Measurements from ENCODE around the gene SLC38A8. TPM values are rescaled to one million over a fixed set of nuclear protein-coding genes. Genes with fewer than 3 reads are reported as not detected.

The SLC38A8 gene
- total RNA-seq, 4 donors from 2014 or later: not detected

DNA sequence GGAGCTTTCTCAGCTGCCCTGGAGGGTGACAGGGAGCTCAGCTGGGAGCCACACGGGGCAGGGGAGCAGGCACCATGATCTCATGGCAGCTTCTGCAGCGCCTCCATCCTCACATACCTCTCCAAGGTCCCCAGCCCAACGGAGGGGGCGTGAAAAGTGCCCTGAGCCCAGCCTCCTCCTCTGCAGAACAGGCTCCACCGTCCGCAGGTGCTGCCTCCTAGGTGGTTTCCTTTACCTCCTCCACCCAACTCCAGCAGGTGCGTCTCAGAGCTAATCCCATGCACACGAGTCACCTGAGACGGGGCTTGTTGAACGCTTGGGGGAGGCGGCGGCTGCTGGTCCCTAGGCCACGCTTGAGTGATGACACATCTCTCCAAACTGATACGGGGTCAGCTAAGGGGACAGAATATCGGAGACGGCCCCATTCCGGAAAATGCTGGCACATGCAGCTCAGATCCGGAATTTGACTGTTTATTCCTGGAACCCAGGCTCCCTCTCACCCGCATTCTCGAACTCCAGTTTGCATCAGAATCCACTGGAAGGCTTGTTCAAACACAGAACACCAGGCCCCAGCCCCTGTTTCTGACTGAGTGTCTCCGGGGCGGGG, 387 bp upstream of the SLC38A8 start:
- ATAC-seq: no peak
- Histone ChIP-seq H3K4me3 (no peak overlapping the region), H3K27ac (no peak overlapping the region), H3K9me3 (no peaks in the 10 kb centered on the region), H3K27me3 (peaks cover 29% of the 10 kb centered on the region), H3K36me3 (peaks cover 0 to 10% of the 10 kb centered on the region in 2 donors), H3K4me1 (no peaks in the 10 kb centered on the region)
- TF ChIP-seq EP300 (IDR thresholded peaks at IDR 0.05) (no peak), POLR2AphosphoS5 (IDR thresholded peaks at IDR 0.05) (no peak), POLR2A (IDR thresholded peaks at IDR 0.05) (no peak)
- TF ChIP-seq, protein P1, sequence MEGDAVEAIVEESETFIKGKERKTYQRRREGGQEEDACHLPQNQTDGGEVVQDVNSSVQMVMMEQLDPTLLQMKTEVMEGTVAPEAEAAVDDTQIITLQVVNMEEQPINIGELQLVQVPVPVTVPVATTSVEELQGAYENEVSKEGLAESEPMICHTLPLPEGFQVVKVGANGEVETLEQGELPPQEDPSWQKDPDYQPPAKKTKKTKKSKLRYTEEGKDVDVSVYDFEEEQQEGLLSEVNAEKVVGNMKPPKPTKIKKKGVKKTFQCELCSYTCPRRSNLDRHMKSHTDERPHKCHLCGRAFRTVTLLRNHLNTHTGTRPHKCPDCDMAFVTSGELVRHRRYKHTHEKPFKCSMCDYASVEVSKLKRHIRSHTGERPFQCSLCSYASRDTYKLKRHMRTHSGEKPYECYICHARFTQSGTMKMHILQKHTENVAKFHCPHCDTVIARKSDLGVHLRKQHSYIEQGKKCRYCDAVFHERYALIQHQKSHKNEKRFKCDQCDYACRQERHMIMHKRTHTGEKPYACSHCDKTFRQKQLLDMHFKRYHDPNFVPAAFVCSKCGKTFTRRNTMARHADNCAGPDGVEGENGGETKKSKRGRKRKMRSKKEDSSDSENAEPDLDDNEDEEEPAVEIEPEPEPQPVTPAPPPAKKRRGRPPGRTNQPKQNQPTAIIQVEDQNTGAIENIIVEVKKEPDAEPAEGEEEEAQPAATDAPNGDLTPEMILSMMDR (IDR thresholded peaks at IDR 0.05): no peak
- 73% methylated on average over 7 of the region's 22 CpGs; no CpG with 5 or more reads in 1 of the 2 donors for WGBS, 2 donors (ENCODE audit: low coverage in 1 of 2)

DNA sequence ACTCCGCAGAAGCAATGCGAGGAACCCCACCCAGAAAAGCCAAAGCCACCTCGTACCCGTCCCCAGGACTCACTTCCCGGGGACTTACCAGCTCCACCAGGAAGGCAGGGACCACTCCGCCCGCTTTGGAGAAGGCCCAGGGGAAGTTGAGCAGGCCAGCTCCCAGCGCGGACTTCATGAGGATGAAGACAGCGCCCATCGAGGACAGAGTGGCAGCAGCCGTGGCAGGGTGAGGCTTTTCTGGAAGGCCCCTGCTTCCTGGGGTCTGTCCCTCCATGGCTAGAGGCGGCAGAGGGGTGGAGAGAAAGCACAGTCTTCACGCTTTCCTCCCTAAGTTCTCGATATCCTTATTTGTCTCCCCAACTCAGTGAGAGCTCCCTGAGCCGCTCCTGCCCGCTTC, 714 bp downstream of the SLC38A8 start:
- no peak overlapping the region for H3K27ac ChIP-seq
- no peak overlapping the region for H3K4me3 ChIP-seq
- H3K27me3 ChIP-seq: peaks cover 35% of the 10 kb centered on the region
- no peaks in the 10 kb centered on the region for H3K9me3 ChIP-seq
- H3K4me1 ChIP-seq: no peaks in the 10 kb centered on the region
- WGBS, 2 donors (ENCODE audit: low coverage in 1 of 2): 77 to 97% methylated on average over 5 to 10 of the region's 17 CpGs
- ATAC-seq: no peak
- H3K36me3 ChIP-seq: peaks cover 0 to 1% of the 10 kb centered on the region in 2 donors
- TF ChIP-seq EP300 (IDR thresholded peaks at IDR 0.05) (no peak), POLR2A (IDR thresholded peaks at IDR 0.05) (no peak), POLR2AphosphoS5 (IDR thresholded peaks at IDR 0.05) (no peak)
- TF ChIP-seq, protein P1 (IDR thresholded peaks at IDR 0.05): no peak

DNA sequence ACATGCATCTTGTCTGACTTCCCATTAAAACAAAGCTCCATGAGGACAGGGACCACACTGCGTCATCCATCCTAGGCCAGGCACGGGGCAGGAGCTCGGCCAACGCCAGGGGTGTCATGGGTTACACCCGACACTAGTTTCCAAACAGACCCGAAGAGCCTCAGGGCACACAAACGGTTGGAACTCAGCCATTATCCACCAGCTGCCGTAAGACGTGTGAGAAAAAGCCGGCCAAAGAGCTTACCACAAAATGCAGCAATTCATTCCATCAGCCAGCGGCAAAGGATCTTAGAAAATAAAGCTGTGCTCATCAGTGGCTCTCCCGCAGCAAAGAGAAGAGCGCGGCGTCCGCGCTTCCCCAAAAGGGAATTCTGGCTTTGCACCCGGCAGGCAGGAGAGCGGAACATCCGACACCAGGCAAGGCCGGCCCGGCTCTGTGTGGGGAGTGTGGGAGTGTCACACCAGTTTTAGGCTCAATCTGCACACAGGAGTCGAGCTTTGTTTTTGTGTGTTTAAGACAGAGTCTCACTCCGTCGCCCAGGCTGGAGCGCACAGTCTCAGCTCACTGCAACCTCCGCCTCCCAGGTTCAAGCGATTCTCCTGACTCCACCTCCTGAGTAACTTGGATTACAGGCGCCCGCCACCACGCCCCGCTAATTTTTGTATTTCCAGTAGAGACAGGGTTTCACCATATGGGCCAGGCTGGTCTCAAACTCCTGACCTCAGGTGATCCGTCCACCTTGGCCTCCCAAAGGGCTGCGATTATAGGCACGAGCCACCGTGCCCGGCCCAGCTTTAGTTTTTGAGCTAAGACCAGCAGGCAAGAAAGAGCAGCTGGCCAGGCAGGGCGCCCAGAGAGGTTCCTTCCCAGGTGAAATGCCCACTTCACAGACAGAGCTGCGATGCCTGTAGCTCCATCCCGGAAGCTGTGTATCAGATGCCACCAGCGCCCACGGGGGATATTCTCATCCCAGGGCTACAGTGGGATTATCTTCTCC, 1.5 kb downstream of the SLC38A8 start:
- no peak for ATAC-seq
- Histone ChIP-seq H3K4me3 (no peak overlapping the region), H3K9me3 (peaks cover 0 to 8% (median 0%) of the 10 kb centered on the region in 3 donors), H3K27ac (no peak overlapping the region), H3K27me3 (peaks cover 35% of the 10 kb centered on the region), H3K4me1 (no peaks in the 10 kb centered on the region), H3K36me3 (no peaks in the 10 kb centered on the region)
- TF ChIP-seq, protein P1 (IDR thresholded peaks at IDR 0.05): no peak
- no peak for TF ChIP-seq POLR2AphosphoS5 (IDR thresholded peaks at IDR 0.05)
- no peak for TF ChIP-seq EP300 (IDR thresholded peaks at IDR 0.05)
- WGBS, 2 donors (ENCODE audit: low coverage in 1 of 2): 74 to 76% methylated on average over 5 to 20 of the region's 42 CpGs

DNA sequence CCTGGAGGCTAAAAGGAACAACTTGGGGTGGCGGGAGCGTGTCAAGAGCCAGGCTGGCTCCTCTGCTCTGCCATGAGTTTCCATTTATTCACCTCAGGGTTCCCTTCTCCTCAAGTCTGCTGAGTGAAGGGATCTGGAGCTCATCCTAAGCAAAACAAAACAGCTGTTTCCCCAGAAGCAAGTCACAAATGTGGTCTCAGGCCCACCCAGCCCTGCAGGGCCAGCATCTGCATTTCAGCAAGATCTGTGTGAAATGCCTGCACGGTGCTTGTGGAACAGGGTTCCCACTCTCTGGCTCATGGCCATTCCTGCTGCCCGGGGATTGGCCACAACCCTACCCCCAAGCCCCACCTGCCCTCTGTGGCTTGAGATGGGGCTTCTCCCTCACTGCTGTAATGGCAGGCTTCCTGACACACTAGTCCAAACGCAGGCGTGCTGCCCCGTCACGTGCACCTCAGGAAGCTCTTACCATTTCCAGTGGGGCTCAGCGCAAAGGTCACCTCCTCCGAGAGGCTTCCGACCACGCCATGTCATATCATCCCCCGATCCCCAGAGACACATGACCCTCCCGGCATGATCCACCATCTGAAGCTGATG, 2.3 kb downstream of the SLC38A8 start:
- WGBS, 2 donors (ENCODE audit: low coverage in 1 of 2): 71 to 100% methylated on average over 1 to 8 of the region's 14 CpGs
- no peaks in the 10 kb centered on the region for H3K36me3 ChIP-seq
- no peaks in the 10 kb centered on the region for H3K4me1 ChIP-seq
- no peak for ATAC-seq
- TF ChIP-seq, protein P1 (IDR thresholded peaks at IDR 0.05): no peak
- TF ChIP-seq POLR2AphosphoS5 (IDR thresholded peaks at IDR 0.05) (no peak), EP300 (IDR thresholded peaks at IDR 0.05) (no peak), POLR2A (IDR thresholded peaks at IDR 0.05) (no peak)
- H3K9me3 ChIP-seq: peaks cover 0 to 14% (median 0%) of the 10 kb centered on the region in 3 donors
- no peak overlapping the region for H3K27ac ChIP-seq
- peaks cover 35% of the 10 kb centered on the region for H3K27me3 ChIP-seq
- no peak overlapping the region for H3K4me3 ChIP-seq
